SU-DHL-6 (cell line): ENCODE results near the gene SYVN1.

Experiments
- CTCF ChIP-seq: fragments of 200-600 bp; sonication (generic); IDR thresholded peaks from one replicate; pipeline ENCODE4 v1.5.1; 2017; ENCODE audit warnings: antibody characterized with exemption, mild to moderate bottlenecking, low read length, moderate library complexity; ENCODE audit not compliant: insufficient read depth, poor library complexity, severe bottlenecking
- EZH2phosphoT487 ChIP-seq: fragments of 200-600 bp; sonication (generic), shearing (Covaris generic); conservative IDR thresholded peaks from 2 replicates; pipeline ENCODE4 v1.6.1; 2018; ENCODE audit warnings: mild to moderate bottlenecking, antibody characterized with exemption, low read length, moderate library complexity, mixed read lengths

- TF ChIP-seq EZH2phosphoT487 (no peak), CTCF (no peak)
These were observed 29.7 kb downstream of the SYVN1 start for GRCh38 chr11:65104628-65105027.
